ENCODE data around the gene PEX12. TPM values are rescaled to one million over a fixed set of nuclear protein-coding genes. Genes with fewer than 3 reads are reported as not detected.
A peak's percentile ranks its signal among the peaks of the same experiment; 100 is the strongest.

PEX12 gene
- polyA plus RNA-seq, 2 of the 4 experiments (the other 2 are of a cell fraction) = 4.7 to 11.2 TPM

DNA sequence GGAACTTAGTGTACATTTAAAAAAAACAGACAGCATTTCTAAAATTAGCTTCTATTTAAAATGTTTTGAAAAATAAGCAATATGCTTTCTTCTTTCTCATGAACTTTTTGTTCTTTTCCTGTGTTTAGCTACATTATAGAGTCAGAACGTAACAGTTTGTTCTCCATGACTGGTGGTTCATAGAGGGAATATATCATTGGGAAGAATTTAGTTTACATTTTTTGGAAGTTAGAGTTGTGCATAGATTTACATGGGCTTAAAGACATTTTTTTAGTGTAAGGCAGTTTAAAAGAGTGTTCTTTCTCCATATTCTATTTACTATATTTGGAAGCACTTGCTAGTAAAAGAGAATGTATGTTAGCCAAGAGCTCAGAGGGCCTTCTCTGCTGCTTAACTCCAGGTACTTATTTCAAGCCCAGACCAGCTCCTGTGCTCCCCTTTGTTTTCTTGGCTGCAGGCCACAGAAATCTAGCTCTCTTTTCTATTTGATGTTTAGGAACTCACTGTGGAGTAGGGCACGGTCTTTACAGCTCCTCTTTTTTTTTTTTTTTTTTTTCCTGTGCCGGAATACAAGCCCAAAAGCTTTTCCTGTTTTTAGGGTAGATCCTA, 29.0 kb upstream of the PEX12 start:
- peak; percentile 56 for FAIRE-seq
- CTCF ChIA-PET = interaction anchor here (1.3 to 8.2 kb wide), 5 partner anchors 8 to 156 kb away, joined by 4 to 71 read pairs (median 6); no protein-coding TSS in a partner anchor

GRCh38 chr17:35605678-35606077, 27.3 kb upstream of the PEX12 start:
- no peaks in the 10 kb centered on the region for H3K9me3 ChIP-seq
- FAIRE-seq (peak; percentile 13), ATAC-seq (peak; percentile 44 to 64; a peak in 5 of 6 replicates), DNase-seq (ENCODE audit: low read depth in 1 of 2, low spot score in 1 of 2) (no peak)
- TF ChIP-seq RFX5 (IDR thresholded peaks at IDR 0.05) (no peak), PHF8 (IDR thresholded peaks at IDR 0.05; ENCODE audit: borderline replicate concordance, low read depth) (no peak), ZFP36 (IDR thresholded peaks at IDR 0.05; ENCODE audit: borderline replicate concordance, partially characterized antibody) (no peak)
- no peak overlapping the region for H3K27ac ChIP-seq
- H3K4me3 ChIP-seq = no peak overlapping the region
- no peaks in the 10 kb centered on the region for H3K4me1 ChIP-seq
- POLR2A ChIA-PET = interaction anchor here (0.9 kb wide), 1 partner anchor 17 kb away, joined by 3 read pairs; no protein-coding TSS in a partner anchor
- CTCF ChIA-PET = interaction anchor here (0.6 to 8.2 kb wide), 9 partner anchors 10 to 584 kb away, joined by 3 to 71 read pairs (median 4); no protein-coding TSS in a partner anchor
- no peak overlapping the region for H3K4me2 ChIP-seq
- 92% methylated on average over 2 of the region's 2 CpGs for WGBS (ENCODE audit: missing lambda C conversion rate)

More for the DNA sequence above, 29.0 kb upstream of the PEX12 start:
- Histone ChIP-seq H3K4me1 (no peaks in the 10 kb centered on the region), H3K9me3 (no peaks in the 10 kb centered on the region), H3K27ac (no peak overlapping the region), H3K4me3 (no peak overlapping the region), H3K4me2 (no peak overlapping the region)
- 85% methylated on average over 3 of the region's 3 CpGs for WGBS (ENCODE audit: missing lambda C conversion rate)
- ATAC-seq (no peak), DNase-seq (ENCODE audit: low read depth in 1 of 2, low spot score in 1 of 2) (no peak)
- TF ChIP-seq RCOR1 (IDR thresholded peaks at IDR 0.05; ENCODE audit: low read depth, low read length) (no peak), HOXB5 (CRISPR knock-in tag; IDR thresholded peaks at IDR 0.05) (no peak), EHF (CRISPR knock-in tag; IDR thresholded peaks at IDR 0.05) (no peak), NFE2L2 (conservative IDR thresholded peaks at IDR 0.05; ENCODE audit: low read length) (no peak), CBX2 (IDR thresholded peaks at IDR 0.05; ENCODE audit: borderline replicate concordance, low read depth) (no peak), KDM1A (IDR thresholded peaks at IDR 0.05; ENCODE audit: low read depth) (no peak), GATA3 (IDR thresholded peaks at IDR 0.05; ENCODE audit: borderline replicate concordance) (no peak), HOXB13 (CRISPR knock-in tag; IDR thresholded peaks at IDR 0.05; ENCODE audit: low read depth) (no peak), MAFK (IDR thresholded peaks at IDR 0.05; ENCODE audit: partially characterized antibody) (no peak), KDM5A (IDR thresholded peaks at IDR 0.05) (no peak), HDAC2 (IDR thresholded peaks at IDR 0.05) (no peak), MAZ (IDR thresholded peaks at IDR 0.05; ENCODE audit: borderline replicate concordance, low read depth, low read length) (no peak), FOSL2 (IDR thresholded peaks at IDR 0.05) (no peak), FOSL2 (CRISPR knock-in tag; IDR thresholded peaks at IDR 0.05) (no peak)
- POLR2A ChIA-PET = interaction anchor here (0.9 kb wide), 1 partner anchor 18 kb away, joined by 4 read pairs; no protein-coding TSS in a partner anchor

- no peak for DNase-seq (ENCODE audit: low read depth in 1 of 2, low spot score in 1 of 2)
- H3K9me3 ChIP-seq = no peaks in the 10 kb centered on the region
- WGBS (ENCODE audit: missing lambda C conversion rate) = 95% methylated on average over 7 of the region's 7 CpGs
- H3K27ac ChIP-seq = no peak overlapping the region
- POLR2A ChIA-PET = interaction anchor here (0.8 to 1.0 kb wide), 2 partner anchors 8 to 36 kb away, joined by 3 read pairs; no protein-coding TSS in a partner anchor
- H3K4me2 ChIP-seq = no peak overlapping the region
- H3K4me1 ChIP-seq = no peaks in the 10 kb centered on the region
- FAIRE-seq = no peak
- CTCF ChIA-PET = interaction anchor here (1.0 to 8.2 kb wide), 6 partner anchors 9 to 163 kb away, joined by 3 to 71 read pairs (median 6); no protein-coding TSS in a partner anchor
- TF ChIP-seq POLR2A (IDR thresholded peaks at IDR 0.05; ENCODE audit: low read length) (no peak), KDM1A (IDR thresholded peaks at IDR 0.05; ENCODE audit: low read depth) (no peak), HDAC2 (IDR thresholded peaks at IDR 0.05) (no peak)
- no peak for ATAC-seq
- H3K4me3 ChIP-seq = no peak overlapping the region
Measured at GRCh38 chr17:35603674-35604073, 25.3 kb upstream of the PEX12 start.

- ATAC-seq = no peak
- Histone ChIP-seq H3K27ac (no peak overlapping the region), H3K4me3 (no peak overlapping the region), H3K9me3 (no peaks in the 10 kb centered on the region), H3K4me1 (no peaks in the 10 kb centered on the region), H3K4me2 (no peak overlapping the region)
- TF ChIP-seq PHF8 (IDR thresholded peaks at IDR 0.05; ENCODE audit: borderline replicate concordance, low read depth) (no peak), POLR2A (IDR thresholded peaks at IDR 0.05; ENCODE audit: low read length) (no peak), KDM5A (IDR thresholded peaks at IDR 0.05) (no peak), USF2 (IDR thresholded peaks at IDR 0.05) (no peak)
- CTCF ChIA-PET = interaction anchor here (1.4 to 6.5 kb wide), 3 partner anchors 15 to 146 kb away, joined by 3 to 44 read pairs (median 8); no protein-coding TSS in a partner anchor
- no peak for FAIRE-seq
- DNase-seq (ENCODE audit: low read depth in 1 of 2, low spot score in 1 of 2) = no peak
- POLR2A ChIA-PET = no interaction called here
- 77% methylated on average over 5 of the region's 5 CpGs for WGBS (ENCODE audit: missing lambda C conversion rate)
Measured at GRCh38 chr17:35597604-35598003, 19.2 kb upstream of the PEX12 start.
